PC-3 (cell line): ENCODE measurements around the gene IL4.

Source experiments
- EZH2 ChIP-seq: fragments of 300-600 bp; sonication (generic); IDR thresholded peaks from one replicate; pipeline ENCODE4 v1.6.1; 2017; ENCODE audit warnings: antibody characterized with exemption, mild to moderate bottlenecking, low read length; ENCODE audit not compliant: unreplicated experiment
- TF ChIP-seq, protein P1 (sequence below): fragments of 300-600 bp; sonication (generic); conservative IDR thresholded peaks from 2 replicates; pipeline ENCODE4 v1.5.1; 2017; ENCODE audit warnings: antibody characterized with exemption, low read depth, mild to moderate bottlenecking, low read length

DNA sequence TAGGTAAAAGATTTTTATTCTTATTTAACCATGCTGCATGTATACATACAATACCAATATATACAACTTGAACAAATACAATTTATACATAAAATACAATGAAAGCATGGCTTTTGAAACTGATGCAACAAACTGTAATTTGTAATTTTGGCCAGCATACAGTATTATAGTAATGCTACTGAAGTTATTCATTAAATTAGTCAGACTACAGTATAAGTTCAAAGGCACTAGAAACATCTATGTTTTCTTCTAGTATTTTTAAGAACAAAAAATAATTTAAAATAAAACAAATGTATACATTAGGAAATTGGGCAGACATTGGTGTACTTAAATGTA, 18.8 kb downstream of the IL4 start:
- TF ChIP-seq, protein P1, sequence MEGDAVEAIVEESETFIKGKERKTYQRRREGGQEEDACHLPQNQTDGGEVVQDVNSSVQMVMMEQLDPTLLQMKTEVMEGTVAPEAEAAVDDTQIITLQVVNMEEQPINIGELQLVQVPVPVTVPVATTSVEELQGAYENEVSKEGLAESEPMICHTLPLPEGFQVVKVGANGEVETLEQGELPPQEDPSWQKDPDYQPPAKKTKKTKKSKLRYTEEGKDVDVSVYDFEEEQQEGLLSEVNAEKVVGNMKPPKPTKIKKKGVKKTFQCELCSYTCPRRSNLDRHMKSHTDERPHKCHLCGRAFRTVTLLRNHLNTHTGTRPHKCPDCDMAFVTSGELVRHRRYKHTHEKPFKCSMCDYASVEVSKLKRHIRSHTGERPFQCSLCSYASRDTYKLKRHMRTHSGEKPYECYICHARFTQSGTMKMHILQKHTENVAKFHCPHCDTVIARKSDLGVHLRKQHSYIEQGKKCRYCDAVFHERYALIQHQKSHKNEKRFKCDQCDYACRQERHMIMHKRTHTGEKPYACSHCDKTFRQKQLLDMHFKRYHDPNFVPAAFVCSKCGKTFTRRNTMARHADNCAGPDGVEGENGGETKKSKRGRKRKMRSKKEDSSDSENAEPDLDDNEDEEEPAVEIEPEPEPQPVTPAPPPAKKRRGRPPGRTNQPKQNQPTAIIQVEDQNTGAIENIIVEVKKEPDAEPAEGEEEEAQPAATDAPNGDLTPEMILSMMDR = no peak
- no peak for TF ChIP-seq EZH2
